Measurements from ENCODE around the gene CRNKL1. TPM values are rescaled to one million over a fixed set of nuclear protein-coding genes. Genes with fewer than 3 reads are reported as not detected.
"Not testable (repeated sequence)": the region's sequence is repeated elsewhere in the genome, so short reads cannot be mapped to it uniquely, and the experiment has no call there.

The CRNKL1 gene
- total and polyA plus RNA-seq, 11 donors, result 11.4 to 21.5 (median 15.7) TPM

DNA sequence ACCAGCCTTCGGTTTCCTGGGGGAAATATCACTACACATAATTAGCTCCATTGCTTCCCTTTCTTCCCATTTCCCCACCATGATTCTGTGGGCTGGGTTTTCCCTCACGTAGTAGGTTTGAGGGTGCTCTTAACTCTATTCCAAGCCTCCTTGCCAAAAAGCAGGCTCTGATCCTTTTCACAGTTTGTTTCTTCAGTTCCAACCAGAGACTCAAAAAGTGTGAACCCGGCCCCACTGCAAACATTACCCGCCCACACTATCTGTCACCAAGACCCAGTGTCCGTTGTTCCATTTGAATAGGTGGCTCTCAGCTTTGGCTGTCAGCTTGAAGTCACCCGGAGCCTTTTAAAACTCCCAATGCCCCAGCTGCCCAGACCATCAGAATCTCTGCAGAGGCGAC is 46.9 kb downstream of the CRNKL1 start:
- no peak overlapping the region for H3K27ac ChIP-seq
- WGBS, 4 donors, result 70 to 78% (median 77%) methylated on average over 7 of the region's 7 CpGs

DNA sequence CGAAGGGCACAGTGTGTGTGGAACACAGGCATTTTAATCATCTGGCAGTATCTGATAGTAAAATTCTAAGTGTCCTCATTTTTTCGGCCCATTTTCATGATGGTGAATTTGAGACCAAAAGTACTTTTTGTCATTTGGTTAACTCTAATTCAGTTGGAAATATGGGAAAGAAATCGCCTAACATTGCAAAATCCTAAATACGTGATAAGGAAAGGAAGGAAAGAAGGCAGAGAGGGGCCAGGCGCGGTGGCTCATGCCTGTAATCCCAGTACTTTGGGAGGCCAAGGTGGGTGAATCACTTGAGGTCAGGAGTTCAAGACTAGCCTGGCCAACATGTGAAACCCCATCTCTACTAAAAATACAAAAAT is 48.3 kb downstream of the CRNKL1 start:
- peaks cover 7 to 79% (median 31%) of the 10 kb centered on the region in 12 donors for H3K4me1 ChIP-seq
- WGBS, 4 donors, result 54 to 59% (median 55%) methylated on average over 6 of the region's 6 CpGs
- H3K9me3 ChIP-seq; DNase-seq; H3K27me3 ChIP-seq; intact Hi-C loops (cut with DNase I); ATAC-seq: not testable (repeated sequence)
- peak overlapping the region in 11 of 12 donors; percentile 54 to 90 (median 68) for H3K27ac ChIP-seq
- peaks cover 0 to 41% (median 35%) of the 10 kb centered on the region in 9 donors for H3K36me3 ChIP-seq
- peak overlapping the region in 9 of 12 donors; percentile 8 to 41 (median 29) for H3K4me3 ChIP-seq

More for the DNA sequence above, 46.9 kb downstream of the CRNKL1 start:
- intact Hi-C loops (cut with DNase I), result no loop called here
- H3K4me1 ChIP-seq, result peaks cover 7 to 77% (median 25%) of the 10 kb centered on the region in 12 donors
- no peak for DNase-seq
- no peak for TF ChIP-seq POLR2A (IDR thresholded peaks at IDR 0.05)
- TF ChIP-seq, protein P1, sequence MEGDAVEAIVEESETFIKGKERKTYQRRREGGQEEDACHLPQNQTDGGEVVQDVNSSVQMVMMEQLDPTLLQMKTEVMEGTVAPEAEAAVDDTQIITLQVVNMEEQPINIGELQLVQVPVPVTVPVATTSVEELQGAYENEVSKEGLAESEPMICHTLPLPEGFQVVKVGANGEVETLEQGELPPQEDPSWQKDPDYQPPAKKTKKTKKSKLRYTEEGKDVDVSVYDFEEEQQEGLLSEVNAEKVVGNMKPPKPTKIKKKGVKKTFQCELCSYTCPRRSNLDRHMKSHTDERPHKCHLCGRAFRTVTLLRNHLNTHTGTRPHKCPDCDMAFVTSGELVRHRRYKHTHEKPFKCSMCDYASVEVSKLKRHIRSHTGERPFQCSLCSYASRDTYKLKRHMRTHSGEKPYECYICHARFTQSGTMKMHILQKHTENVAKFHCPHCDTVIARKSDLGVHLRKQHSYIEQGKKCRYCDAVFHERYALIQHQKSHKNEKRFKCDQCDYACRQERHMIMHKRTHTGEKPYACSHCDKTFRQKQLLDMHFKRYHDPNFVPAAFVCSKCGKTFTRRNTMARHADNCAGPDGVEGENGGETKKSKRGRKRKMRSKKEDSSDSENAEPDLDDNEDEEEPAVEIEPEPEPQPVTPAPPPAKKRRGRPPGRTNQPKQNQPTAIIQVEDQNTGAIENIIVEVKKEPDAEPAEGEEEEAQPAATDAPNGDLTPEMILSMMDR (IDR thresholded peaks at IDR 0.05), result no peak
- no peaks in the 10 kb centered on the region for H3K9me3 ChIP-seq
- no peak for ATAC-seq
- H3K27me3 ChIP-seq, result no peaks in the 10 kb centered on the region
- H3K36me3 ChIP-seq, result peaks cover 0 to 27% (median 21%) of the 10 kb centered on the region in 9 donors
- no peak overlapping the region for H3K4me3 ChIP-seq

DNA sequence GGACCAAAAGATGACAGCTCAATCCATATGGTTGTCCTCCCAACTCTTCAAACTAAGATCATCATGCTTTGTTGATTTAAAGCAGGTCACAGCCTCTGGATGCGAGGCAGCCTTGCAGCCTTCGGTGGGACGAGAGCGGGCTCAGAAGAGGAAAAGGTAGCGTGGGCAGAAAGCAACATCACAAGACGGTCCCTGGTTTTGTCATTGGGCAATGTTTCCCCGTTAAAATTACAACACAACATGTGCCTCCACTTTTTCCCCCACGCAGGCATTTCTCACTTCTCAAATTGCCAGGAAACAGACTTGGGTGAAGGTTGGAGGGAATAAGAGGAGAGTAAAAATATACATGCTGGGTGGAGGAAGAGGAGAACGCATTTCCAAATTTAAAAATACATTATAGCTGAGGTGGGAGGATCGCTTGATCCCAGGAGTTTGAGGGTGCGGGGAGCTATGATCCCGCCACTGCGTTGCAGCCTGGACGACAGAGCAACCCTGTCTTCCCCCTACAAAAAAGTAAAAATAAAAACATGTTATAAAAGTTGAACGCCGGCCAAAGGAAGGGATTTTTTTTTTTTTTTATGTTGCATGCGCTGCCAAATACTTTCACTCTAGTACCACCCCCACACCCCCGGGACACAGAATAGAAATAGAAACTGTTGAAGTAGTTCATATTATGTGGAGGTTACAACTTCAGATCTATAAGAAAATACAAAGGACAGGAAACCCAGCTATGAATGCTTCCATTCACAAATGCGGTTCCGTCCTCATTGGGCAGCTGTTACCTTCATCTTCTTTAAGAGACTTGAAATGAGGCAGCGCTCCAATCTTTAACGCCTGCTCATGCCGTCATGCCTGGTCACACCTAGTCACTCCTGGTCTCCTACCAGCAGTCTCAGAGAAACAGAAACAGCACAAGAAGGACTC is 49.0 kb downstream of the CRNKL1 start:
- Histone ChIP-seq H3K4me3 (peak overlapping the region in 9 of 12 donors; percentile 8 to 41 (median 29)), H3K27me3 (no peaks in the 10 kb centered on the region), H3K27ac (peak overlapping the region in 11 of 12 donors; percentile 54 to 90 (median 68)), H3K4me1 (peaks cover 7 to 79% (median 32%) of the 10 kb centered on the region in 12 donors), H3K9me3 (no peaks in the 10 kb centered on the region), H3K36me3 (peaks cover 0 to 47% (median 41%) of the 10 kb centered on the region in 9 donors)
- intact Hi-C loops (cut with DNase I), result no loop called here
- peak; percentile 52 to 75 (median 70) for ATAC-seq
- no peak for TF ChIP-seq POLR2A (IDR thresholded peaks at IDR 0.05)
- TF ChIP-seq, protein P1 (IDR thresholded peaks at IDR 0.05), result no peak
- DNase-seq, result peak in 4 of 5 donors; percentile 55 to 68 (median 60)
- 10 to 18% (median 15%) methylated on average over 23 of the region's 23 CpGs for WGBS, 4 donors

DNA sequence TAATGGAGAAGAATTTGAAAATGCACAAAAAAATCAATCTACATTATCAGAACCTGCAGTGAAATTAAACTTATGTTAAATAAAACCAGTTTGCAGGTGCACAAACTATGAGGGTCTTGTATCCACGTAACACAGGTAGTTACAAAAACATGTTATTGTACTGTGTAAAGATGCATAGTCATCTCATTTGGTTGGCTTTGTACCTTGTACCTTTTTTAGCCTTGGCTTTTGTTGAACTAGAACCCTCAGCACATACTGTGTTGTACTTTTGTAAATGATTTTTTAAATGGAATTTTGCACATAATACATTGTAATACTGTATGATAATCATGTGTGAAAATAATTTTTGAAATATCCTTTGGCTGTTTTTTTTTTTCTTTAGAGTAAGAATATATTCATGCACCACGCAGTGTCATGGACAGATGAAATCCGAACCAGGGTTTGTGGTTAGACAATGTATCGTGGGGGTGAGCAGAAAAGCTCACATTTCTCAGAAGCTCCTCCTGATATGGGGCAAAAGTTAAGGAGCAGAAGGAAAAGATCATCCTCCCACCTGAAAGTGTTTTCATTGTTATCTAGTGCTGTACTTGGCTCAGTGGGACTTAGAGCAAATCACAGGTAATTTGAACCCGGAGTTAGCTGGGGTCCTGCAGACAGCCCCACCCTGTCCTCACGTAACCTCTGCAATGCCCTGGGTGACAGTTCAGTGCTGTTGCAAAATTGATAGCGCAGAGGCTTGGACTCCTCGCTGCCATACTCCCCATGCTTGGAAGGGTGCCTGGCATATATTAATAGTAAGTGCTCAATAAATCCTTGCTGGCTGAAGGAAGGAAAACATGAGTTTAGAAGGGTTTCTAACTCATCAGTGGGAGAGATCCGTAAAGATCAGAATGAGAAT is 49.9 kb downstream of the CRNKL1 start:
- Histone ChIP-seq H3K4me3 (no peak overlapping the region), H3K4me1 (peaks cover 7 to 83% (median 34%) of the 10 kb centered on the region in 12 donors), H3K27ac (peak overlapping the region in 11 of 12 donors; percentile 52 to 90 (median 68)), H3K9me3 (no peaks in the 10 kb centered on the region), H3K36me3 (peaks cover 0 to 57% (median 51%) of the 10 kb centered on the region in 9 donors), H3K27me3 (no peaks in the 10 kb centered on the region)
- TF ChIP-seq, protein P1 (IDR thresholded peaks at IDR 0.05), result no peak
- no peak for TF ChIP-seq POLR2A (IDR thresholded peaks at IDR 0.05)
- ATAC-seq (peak in 3 of 4 donors; percentile 32 to 62 (median 56)), DNase-seq (no peak)
- intact Hi-C loops (cut with DNase I), result no loop called here
- WGBS, 4 donors, result 46 to 53% (median 50%) methylated on average over 9 of the region's 9 CpGs
